Fibroblast of villous mesenchyme (primary cell): Measurements from ENCODE around the gene NANP. TPM values are rescaled to one million over a fixed set of nuclear protein-coding genes. Genes with fewer than 3 reads are reported as not detected.

Experiments
- DNase-seq: peaks from one replicate; pipeline ENCODE4 v3.0.0-alpha.2; 2010; ENCODE audit warnings: low read depth
- H3K4me3 ChIP-seq: 2 replicates; pipeline ENCODE4 v1.5.1; 2011; ENCODE audit warnings: low read depth, mild to moderate bottlenecking, low read length
- total RNA-seq: library from RNA; depleted of rRNA; stranded (reverse); fragments of >200 nt; gene quantifications from 2 replicates; pipeline ENCODE4 v1.2.3, GENCODE V29; 2012
- TF ChIP-seq, protein P1 (sequence below): IDR thresholded peaks from 2 replicates; pipeline ENCODE4 v1.5.1; 2012; ENCODE audit warnings: low read depth, mild to moderate bottlenecking, low read length; ENCODE audit not compliant: insufficient read depth

The NANP gene
- total RNA-seq, 1 donor, result 16.8 TPM

DNA sequence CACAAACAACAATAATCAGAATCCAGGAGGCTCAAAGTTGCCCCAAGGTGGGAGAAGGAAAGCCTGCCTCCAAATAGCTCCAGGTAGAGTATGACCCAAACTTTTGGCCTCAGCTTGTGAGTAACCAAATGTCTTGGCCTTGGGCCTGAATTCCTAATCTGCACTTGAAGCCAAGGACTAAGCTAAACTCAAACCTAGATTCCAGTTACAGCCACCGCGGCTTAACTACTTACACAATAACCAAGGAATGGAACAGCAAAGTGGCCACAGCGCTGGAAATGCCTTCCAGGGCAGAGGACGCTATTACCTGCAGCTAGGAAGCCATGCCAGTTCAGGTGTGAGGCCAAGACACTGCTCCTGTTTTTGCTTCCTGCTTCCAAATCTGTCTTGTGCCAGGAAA is 43.1 kb downstream of the NANP start:
- peak; percentile 25 for DNase-seq
- TF ChIP-seq, protein P1, sequence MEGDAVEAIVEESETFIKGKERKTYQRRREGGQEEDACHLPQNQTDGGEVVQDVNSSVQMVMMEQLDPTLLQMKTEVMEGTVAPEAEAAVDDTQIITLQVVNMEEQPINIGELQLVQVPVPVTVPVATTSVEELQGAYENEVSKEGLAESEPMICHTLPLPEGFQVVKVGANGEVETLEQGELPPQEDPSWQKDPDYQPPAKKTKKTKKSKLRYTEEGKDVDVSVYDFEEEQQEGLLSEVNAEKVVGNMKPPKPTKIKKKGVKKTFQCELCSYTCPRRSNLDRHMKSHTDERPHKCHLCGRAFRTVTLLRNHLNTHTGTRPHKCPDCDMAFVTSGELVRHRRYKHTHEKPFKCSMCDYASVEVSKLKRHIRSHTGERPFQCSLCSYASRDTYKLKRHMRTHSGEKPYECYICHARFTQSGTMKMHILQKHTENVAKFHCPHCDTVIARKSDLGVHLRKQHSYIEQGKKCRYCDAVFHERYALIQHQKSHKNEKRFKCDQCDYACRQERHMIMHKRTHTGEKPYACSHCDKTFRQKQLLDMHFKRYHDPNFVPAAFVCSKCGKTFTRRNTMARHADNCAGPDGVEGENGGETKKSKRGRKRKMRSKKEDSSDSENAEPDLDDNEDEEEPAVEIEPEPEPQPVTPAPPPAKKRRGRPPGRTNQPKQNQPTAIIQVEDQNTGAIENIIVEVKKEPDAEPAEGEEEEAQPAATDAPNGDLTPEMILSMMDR, result no peak

DNA sequence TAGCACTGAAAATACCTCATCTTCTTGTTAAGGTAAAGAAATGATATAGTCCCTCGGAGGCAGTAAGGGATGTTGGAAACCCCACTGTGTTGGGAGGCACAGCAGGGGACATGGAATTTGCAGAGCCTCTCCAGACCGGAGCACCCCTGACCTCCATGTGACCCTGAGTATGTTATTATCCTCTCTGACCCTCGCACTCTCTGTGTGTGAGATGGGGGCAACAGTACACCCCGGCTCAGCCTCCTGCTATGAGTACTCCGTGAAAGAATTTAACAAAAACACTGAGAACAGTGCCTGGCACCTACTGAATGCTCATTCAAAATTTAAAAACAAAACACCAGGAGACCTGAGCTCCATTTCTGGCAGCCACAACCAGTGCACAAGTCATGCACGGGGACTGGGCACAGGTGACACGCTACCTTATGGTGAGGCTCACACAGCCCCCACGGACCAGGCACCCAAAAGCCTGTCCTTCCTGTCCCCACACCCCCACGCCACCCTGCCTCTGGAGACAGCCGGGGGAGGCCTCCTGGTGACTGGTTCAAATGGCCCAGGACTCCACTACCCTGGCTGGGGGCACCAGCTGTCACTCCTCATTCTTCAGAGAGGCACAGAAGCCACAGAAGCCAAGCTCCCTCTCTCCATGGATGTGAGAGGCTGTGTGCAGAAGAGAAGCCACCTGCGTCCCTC is 44.6 kb downstream of the NANP start:
- no peak overlapping the region for H3K4me3 ChIP-seq
- no peak for DNase-seq
- TF ChIP-seq, protein P1, result no peak

More for the DNA sequence above, 43.1 kb downstream of the NANP start:
- no peak overlapping the region for H3K4me3 ChIP-seq

DNA sequence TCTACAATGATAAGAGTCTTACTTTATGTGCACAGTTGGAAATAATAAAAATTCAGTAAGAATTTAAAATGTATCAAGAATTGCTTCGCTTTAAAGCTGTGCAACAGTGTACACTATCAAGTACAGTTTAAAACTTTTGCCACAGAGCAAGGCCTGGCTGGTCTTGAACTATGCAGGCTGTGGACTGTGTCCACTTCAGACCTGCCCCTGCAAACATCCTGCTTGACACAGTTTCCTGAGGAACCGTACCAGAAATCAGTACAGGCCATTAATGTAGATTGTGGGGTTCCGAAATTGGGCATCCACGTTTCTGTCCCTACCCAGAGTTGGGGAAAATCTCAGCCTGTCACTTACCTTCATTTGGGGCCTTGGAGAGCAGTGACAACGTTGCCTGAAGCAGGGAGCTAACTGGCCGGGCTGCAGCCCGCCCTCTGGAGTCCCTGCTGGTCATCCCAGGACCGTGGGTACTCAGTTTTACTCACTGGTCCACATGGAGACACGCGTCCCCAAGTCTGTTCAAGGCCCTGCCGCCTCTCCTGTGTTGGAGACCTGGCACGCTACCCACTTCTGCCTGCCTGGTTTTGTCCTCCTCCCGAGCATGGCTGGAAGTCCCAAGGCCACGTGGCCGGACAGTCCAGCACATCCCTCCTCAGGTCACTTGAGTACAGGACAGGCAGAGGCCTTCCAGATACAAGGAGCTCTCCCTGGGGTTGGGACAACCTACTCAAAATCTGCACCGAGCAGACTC is 46.9 kb downstream of the NANP start:
- no peak for DNase-seq
- H3K4me3 ChIP-seq, result no peak overlapping the region
- TF ChIP-seq, protein P1, result no peak

DNA sequence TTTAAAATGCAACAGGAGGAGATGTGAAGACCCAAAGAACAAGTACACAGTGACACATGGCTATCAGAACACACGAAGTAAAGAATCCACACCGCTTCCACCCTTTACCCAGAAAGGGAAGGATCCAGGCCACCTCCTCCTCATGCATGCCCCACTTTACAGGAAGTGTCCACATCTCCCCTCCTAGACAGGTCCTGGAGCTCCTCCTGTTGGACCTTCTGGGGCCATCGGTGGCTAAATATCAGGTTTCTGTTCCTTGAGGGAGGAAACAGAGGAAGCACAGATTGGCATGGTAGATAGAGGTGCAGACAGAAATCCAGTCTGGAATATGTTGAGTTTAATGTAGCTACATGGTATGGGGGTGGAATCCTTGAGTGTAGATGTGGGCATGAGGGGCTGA is 49.4 kb downstream of the NANP start:
- TF ChIP-seq, protein P1, result peak; percentile 57
- DNase-seq, result peak; percentile 54
- no peak overlapping the region for H3K4me3 ChIP-seq

DNA sequence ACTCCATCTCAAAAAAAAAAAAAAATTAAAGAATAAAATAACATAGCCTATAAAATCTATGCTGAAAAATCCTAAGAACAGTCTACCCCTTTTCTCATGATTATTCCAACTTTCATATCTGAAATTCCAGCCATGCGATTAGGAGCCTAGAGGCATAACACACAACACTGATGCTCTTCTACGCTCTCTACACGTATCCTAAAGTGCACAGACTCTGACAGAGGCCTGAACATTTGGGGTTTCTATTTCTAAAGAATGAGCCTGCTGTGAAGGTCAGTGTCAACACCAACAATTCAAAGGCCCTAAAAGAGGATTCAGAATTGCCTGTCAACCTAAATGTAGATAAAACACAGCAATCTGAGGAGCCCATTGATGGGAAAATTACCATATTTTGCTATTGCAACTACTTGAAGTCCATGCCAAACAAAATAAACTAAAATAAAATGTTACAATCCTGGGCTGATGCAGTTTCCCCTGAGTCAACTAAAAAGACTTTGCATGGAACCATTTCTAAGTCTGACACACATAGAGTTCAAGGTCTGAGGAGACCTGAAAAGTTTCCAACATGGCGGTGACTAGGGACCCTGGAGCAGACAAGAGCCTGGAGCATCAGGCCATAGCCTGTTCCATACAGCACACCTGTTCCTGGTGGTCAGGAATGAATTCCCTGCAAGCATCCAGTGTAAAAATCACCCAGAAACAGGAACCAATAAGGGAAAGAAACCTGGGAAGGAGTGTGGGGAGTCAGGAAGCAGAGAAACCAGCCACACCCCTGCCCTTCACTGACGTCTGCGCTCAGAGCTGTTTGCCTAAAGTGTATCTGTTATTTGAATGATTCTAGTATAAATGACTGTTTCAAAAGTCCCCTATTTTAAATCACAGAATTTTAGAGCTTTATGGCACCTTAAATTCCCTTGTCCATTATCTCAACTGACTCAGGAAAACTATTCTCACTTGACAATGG is 50.2 kb downstream of the NANP start:
- no peak overlapping the region for H3K4me3 ChIP-seq
- TF ChIP-seq, protein P1, result no peak
- peak; percentile 63 for DNase-seq

DNA sequence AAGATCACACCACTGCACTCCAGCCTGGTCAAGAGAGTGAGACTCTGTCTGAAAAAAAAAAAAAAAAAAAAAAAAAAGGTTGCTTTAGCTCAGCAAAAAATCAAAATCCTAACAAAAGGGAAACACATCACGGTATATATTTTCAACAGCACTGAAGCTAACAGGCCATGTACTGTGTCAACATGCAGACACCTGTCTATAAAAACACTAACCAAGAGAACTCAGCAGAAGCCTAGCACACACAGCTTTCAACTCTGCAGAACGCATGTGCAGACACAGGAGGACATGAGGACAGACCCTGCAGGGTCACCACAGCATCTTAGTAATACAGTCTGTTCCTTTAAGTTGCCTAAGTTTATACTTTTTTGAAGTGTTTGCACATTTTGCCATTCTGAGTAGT is 52.0 kb downstream of the NANP start:
- no peak for DNase-seq
- H3K4me3 ChIP-seq, result no peak overlapping the region
- TF ChIP-seq, protein P1, result no peak
